Stomach (tissue), 4 donors: ENCODE data around the gene BPNT1.

Experiments used
- CTCF ChIP-seq, 7 experiments: fragments of 450-650 bp in 4 of 7; fragments of 200-600 bp in 3 of 7; sonication (generic) in 3 of 7; IDR thresholded peaks; one replicate each; pipeline ENCODE4 v1.5.1; 2016 to 2019; ENCODE audit warnings: antibody characterized with exemption in 7 of 7, control low read depth in 2 of 7, mild to moderate bottlenecking in 1 of 7
- POLR2A ChIP-seq, 4 donors: fragments of 450-650 bp; IDR thresholded peaks; one replicate each; pipeline ENCODE4 v1.6.1; 2016; ENCODE audit warnings: antibody characterized with exemption in 4 of 4, control low read depth in 2 of 4, mild to moderate bottlenecking in 1 of 4, moderate library complexity in 1 of 4

- TF ChIP-seq CTCF (IDR thresholded peaks at IDR 0.05): no peak
- TF ChIP-seq POLR2A (IDR thresholded peaks at IDR 0.05): no peak
Observed at GRCh38 chr1:220127076-220127475, 37.5 kb upstream of the BPNT1 start.
